Spleen (tissue), 11 donors: ENCODE data around the gene RAG2. TPM values are rescaled to one million over a fixed set of nuclear protein-coding genes. Genes with fewer than 3 reads are reported as not detected.

Experiments used
- DNase-seq: peaks from one replicate; pipeline ENCODE4 v3.0.0-alpha.2; 2020
- H3K27ac ChIP-seq, 8 donors: fragments of 200-600 bp; sonication (generic) in 7 of 8; 1 replicate in 4 of 8; 2 replicates in 4 of 8; pipeline versions ENCODE4 v1.5.0 to v1.8.0; 2016 to 2021; ENCODE audit warnings: inconsistent platforms in 4 of 8, mild to moderate bottlenecking in 4 of 8, moderate library complexity in 1 of 8
- H3K27me3 ChIP-seq, 7 donors: fragments of 200-600 bp; sonication (generic) in 6 of 7; replicated peaks in 1 of 7; 1 replicate in 4 of 7; 2 replicates in 3 of 7; pipeline versions ENCODE4 v1.5.0 to v1.8.0; 2016 to 2021; ENCODE audit warnings: inconsistent platforms in 3 of 7, mild to moderate bottlenecking in 1 of 7
- H3K36me3 ChIP-seq, 6 donors: fragments of 200-600 bp; sonication (generic) in 5 of 6; 1 replicate in 4 of 6; 2 replicates in 2 of 6; pipeline versions ENCODE4 v1.5.0 to v1.8.0; 2016 to 2021; ENCODE audit warnings: inconsistent platforms in 2 of 6
- H3K4me1 ChIP-seq, 6 donors: fragments of 200-600 bp; sonication (generic) in 5 of 6; 1 replicate in 3 of 6; 2 replicates in 3 of 6; pipeline versions ENCODE4 v1.5.0 to v1.8.0; 2016 to 2021; ENCODE audit warnings: inconsistent platforms in 3 of 6
- H3K4me3 ChIP-seq, 8 donors: fragments of 200-600 bp; sonication (generic) in 7 of 8; 1 replicate in 4 of 8; 2 replicates in 4 of 8; pipeline versions ENCODE4 v1.5.0 to v1.8.0; 2016 to 2021; ENCODE audit warnings: inconsistent platforms in 4 of 8, mild to moderate bottlenecking in 4 of 8, moderate library complexity in 2 of 8
- H3K9me3 ChIP-seq, 8 donors: fragments of 200-600 bp; sonication (generic) in 7 of 8; 1 replicate in 4 of 8; 2 replicates in 4 of 8; pipeline versions ENCODE4 v1.5.0 to v1.8.0; 2016 to 2021; ENCODE audit warnings: inconsistent platforms in 4 of 8
- CTCF ChIP-seq, 11 experiments: fragments of 200-600 bp in 7 of 11; fragments of 450-650 bp in 4 of 11; sonication (generic) in 4 of 11; IDR thresholded peaks in 8 of 11; conservative IDR thresholded peaks in 3 of 11; 1 replicate in 7 of 11; 2 replicates in 4 of 11; pipeline versions ENCODE4 v1.4.0 to v1.8.0; 2016 to 2021; ENCODE audit warnings: antibody characterized with exemption in 11 of 11, inconsistent platforms in 4 of 11, mild to moderate bottlenecking in 1 of 11
- POLR2A ChIP-seq, 3 donors: fragments of 450-650 bp; IDR thresholded peaks; one replicate each; pipeline ENCODE4 v1.5.1; 2017; ENCODE audit warnings: antibody characterized with exemption in 3 of 3, mild to moderate bottlenecking in 1 of 3
- POLR2AphosphoS5 ChIP-seq, 3 donors: sonication (generic); formaldehyde crosslinking; IDR thresholded peaks; one replicate each; pipeline ENCODE4 v1.5.1; 2017; ENCODE audit warnings: antibody characterized with exemption in 3 of 3
- WGBS, 5 donors: extraction: QIAGEN DNeasy Blood & Tissue Kit in 3 of 5; methylation state at CpG; one replicate each; pipeline versions ENCODE4 v1.1.5 to v1.1.7; 2013 to 2018; 5-methylcytosine and 5-hydroxymethylcytosine counted together
- intact Hi-C: fragments of 100-400 bp; cut with DNase I; formaldehyde crosslinking; loops from one replicate; pipeline ENCODE4 v1.15.0; 2023; ENCODE audit warnings: low total_unique reads
- polyA plus RNA-seq, 3 donors: library from polyadenylated mRNA; stranded (reverse); fragments of 200-250 nt; gene quantifications; one replicate each; pipeline ENCODE4 v1.2.1, GENCODE V29; 2013
- total RNA-seq, 7 donors: library from RNA; depleted of rRNA in 3 of 7; stranded (reverse); fragments of >200 nt in 3 of 7; fragmentation: NEBNext Ultra II Directional in 4 of 7; extraction: Animal tissue kit (Norgen Biotek cat#: 25700) in 4 of 7; gene quantifications; one replicate each; pipeline versions ENCODE4 v1.1.0 to v1.2.1, GENCODE V29; 2016 to 2021
- donor health status: healthy with polysubstance abuse.
- donor health status: DM: no; HTN: no; CAD: no; lungs with moderate emphysema.
- donor health status: DM: no; HTN: no; CAD: no.
- donor health status: Bipolar disorder and iron deficiency.
- donor health status: healthy.
- donor health status: DM: no; HTN: no; CAD: no.
- donor health status: DM: yes; HTN: yes; CAD: no.

The RAG2 gene
- total and polyA plus RNA-seq, 10 donors, result not detected

- H3K4me3 ChIP-seq, result no peak overlapping the region
- H3K9me3 ChIP-seq, result no peaks in the 10 kb centered on the region
- intact Hi-C loops, result no loop called here
- 85 to 91% (median 88%) methylated on average over 4 of the region's 4 CpGs for WGBS, 5 donors
- no peaks in the 10 kb centered on the region for H3K4me1 ChIP-seq
- TF ChIP-seq CTCF (IDR thresholded peaks at IDR 0.05 in 8 of 11, conservative IDR thresholded peaks at IDR 0.05 in 3 of 11) (no peak), POLR2A (IDR thresholded peaks at IDR 0.05) (no peak), POLR2AphosphoS5 (IDR thresholded peaks at IDR 0.05) (no peak)
- H3K27me3 ChIP-seq, result no peaks in the 10 kb centered on the region
- no peaks in the 10 kb centered on the region for H3K36me3 ChIP-seq
- no peak for DNase-seq
- H3K27ac ChIP-seq, result no peak overlapping the region
These were observed 30.8 kb upstream of the RAG2 start for GRCh38 chr11:36628765-36629244.

- H3K4me1 ChIP-seq, result no peaks in the 10 kb centered on the region
- TF ChIP-seq POLR2A (IDR thresholded peaks at IDR 0.05), result no peak
- TF ChIP-seq CTCF (IDR thresholded peaks at IDR 0.05 in 8 of 11, conservative IDR thresholded peaks at IDR 0.05 in 3 of 11), result no peak
- no peak for TF ChIP-seq POLR2AphosphoS5 (IDR thresholded peaks at IDR 0.05)
- H3K36me3 ChIP-seq, result no peaks in the 10 kb centered on the region
- 81 to 92% (median 84%) methylated on average over 5 of the region's 5 CpGs for WGBS, 5 donors
- no peak overlapping the region for H3K4me3 ChIP-seq
- H3K27ac ChIP-seq, result no peak overlapping the region
- H3K9me3 ChIP-seq, result no peaks in the 10 kb centered on the region
- DNase-seq, result no peak
- H3K27me3 ChIP-seq, result no peaks in the 10 kb centered on the region
- intact Hi-C loops, result no loop called here
These were observed 30.1 kb upstream of the RAG2 start for GRCh38 chr11:36628141-36628540.

- Histone ChIP-seq H3K27ac (no peak overlapping the region), H3K9me3 (no peaks in the 10 kb centered on the region), H3K4me1 (no peaks in the 10 kb centered on the region), H3K27me3 (no peaks in the 10 kb centered on the region), H3K36me3 (no peaks in the 10 kb centered on the region), H3K4me3 (no peak overlapping the region)
- no peak for DNase-seq
- intact Hi-C loops, result no loop called here
- WGBS, 5 donors, result 82 to 92% (median 86%) methylated on average over 2 of the region's 2 CpGs
- no peak for TF ChIP-seq POLR2A (IDR thresholded peaks at IDR 0.05)
- no peak for TF ChIP-seq CTCF (IDR thresholded peaks at IDR 0.05 in 8 of 11, conservative IDR thresholded peaks at IDR 0.05 in 3 of 11)
- TF ChIP-seq POLR2AphosphoS5 (IDR thresholded peaks at IDR 0.05), result no peak
These were observed 29.4 kb upstream of the RAG2 start for GRCh38 chr11:36627471-36627870.

- no peaks in the 10 kb centered on the region for H3K4me1 ChIP-seq
- TF ChIP-seq POLR2A (IDR thresholded peaks at IDR 0.05) (no peak), CTCF (IDR thresholded peaks at IDR 0.05 in 8 of 11, conservative IDR thresholded peaks at IDR 0.05 in 3 of 11) (no peak), POLR2AphosphoS5 (IDR thresholded peaks at IDR 0.05) (no peak)
These were observed 29.0 kb upstream of the RAG2 start for GRCh38 chr11:36627006-36627405.

More at GRCh38 chr11:36627006-36627405, 29.0 kb upstream of the RAG2 start:
- WGBS, 5 donors, result 71 to 86% (median 78%) methylated on average over 1 of the region's 1 CpG
- H3K27ac ChIP-seq, result no peak overlapping the region
- no peaks in the 10 kb centered on the region for H3K9me3 ChIP-seq
- no peak for DNase-seq
- H3K4me3 ChIP-seq, result no peak overlapping the region
- no peaks in the 10 kb centered on the region for H3K27me3 ChIP-seq
- intact Hi-C loops, result no loop called here
- no peaks in the 10 kb centered on the region for H3K36me3 ChIP-seq
